Right cardiac atrium (tissue), 5 donors: ENCODE data around the gene TADA2A. TPM values are rescaled to one million over a fixed set of nuclear protein-coding genes. Genes with fewer than 3 reads are reported as not detected.

Experiments
- polyA plus RNA-seq: library from polyadenylated mRNA; stranded (reverse); fragments of 200-250 nt; gene quantifications from one replicate; pipeline ENCODE4 v1.2.3, GENCODE V29; 2013
- total RNA-seq, 4 donors: library from RNA; stranded (reverse); fragmentation: NEBNext Ultra II Directional; extraction: Animal tissue kit (Norgen Biotek cat#: 25700); gene quantifications; one replicate each; pipeline ENCODE4 v1.2.1, GENCODE V29; 2021
- donor health status: healthy with polysubstance abuse.
- donor health status: DM: no; HTN: yes; CAD: no.
- donor health status: DM: no; HTN: no; CAD: no.
- donor health status: DM: no; HTN: yes; CAD: no; lungs with severe emphysema.
- donor health status: DM: yes; HTN: yes; CAD: no.

Gene TADA2A
- total and polyA plus RNA-seq, 5 donors: 6.2 to 18.0 (median 14.1) TPM

Other genes with a start within 250 kb of the TADA2A start
- not detected for gene C17orf78, start 30.9 kb upstream of the TADA2A start, total RNA-seq
- not detected for gene C17orf78, start 30.9 kb upstream of the TADA2A start, polyA plus RNA-seq
- gene ACACA, start 50 bp upstream of the TADA2A start, total RNA-seq: 10 to 100 TPM; 18.4 to 24.8 (median 21.0) TPM
- gene ACACA, start 50 bp upstream of the TADA2A start, polyA plus RNA-seq: 8.9 TPM
- 10 to 100 TPM; 16.7 to 20.1 (median 18.4) TPM for gene DUSP14, start 83.0 kb downstream of the TADA2A start, total RNA-seq
- 17.8 TPM for gene DUSP14, start 83.0 kb downstream of the TADA2A start, polyA plus RNA-seq
- 10 to 100 TPM; 30.3 to 35.9 (median 35.5) TPM for gene SYNRG, start 202.5 kb downstream of the TADA2A start, total RNA-seq
- 6.0 TPM for gene SYNRG, start 202.5 kb downstream of the TADA2A start, polyA plus RNA-seq
- gene DDX52, start 236.6 kb downstream of the TADA2A start, total RNA-seq: 10 to 100 TPM; 14.3 to 16.5 (median 15.5) TPM
- gene DDX52, start 236.6 kb downstream of the TADA2A start, polyA plus RNA-seq: 8.7 TPM